Nephron (organoid): ENCODE results near the gene ARFGAP2.
A peak's percentile ranks its signal among the peaks of the same experiment; 100 is the strongest.
"Not testable (repeated sequence)": the region's sequence is repeated elsewhere in the genome, so short reads cannot be mapped to it uniquely, and the experiment has no call there.

ENCODE experiments used
- H3K27ac Mint-ChIP-seq, 3 experiments: 2 replicates each; pipeline ENCODE4 v1.8.0; 2020; ENCODE audit warnings: mixed read lengths in 3 of 3, mild to moderate bottlenecking in 2 of 3, moderate library complexity in 1 of 3
- H3K27me3 Mint-ChIP-seq: 2 replicates; pipeline ENCODE4 v1.8.0; 2021; ENCODE audit warnings: low read depth, mild to moderate bottlenecking, moderate library complexity, mixed read lengths
- H3K36me3 Mint-ChIP-seq: 2 replicates; pipeline ENCODE4 v1.8.0; 2020; ENCODE audit warnings: low read depth, mixed read lengths
- H3K4me1 Mint-ChIP-seq: 2 replicates; pipeline ENCODE4 v1.8.0; 2020; ENCODE audit warnings: mixed read lengths
- H3K4me3 Mint-ChIP-seq, 3 experiments: 2 replicates each; pipeline ENCODE4 v1.8.0; 2020; ENCODE audit warnings: mild to moderate bottlenecking in 3 of 3, mixed read lengths in 3 of 3, moderate library complexity in 2 of 3
- H3K9me3 Mint-ChIP-seq: 2 replicates; pipeline ENCODE4 v1.8.0; 2020; ENCODE audit warnings: mixed read lengths
- TF ChIP-seq, protein P1 (sequence below), 3 experiments: fragments of 200-600 bp; sonication (generic); IDR thresholded peaks; one replicate each; pipeline ENCODE4 v1.5.0; 2021; ENCODE audit warnings: antibody characterized with exemption in 3 of 3; ENCODE audit not compliant: unreplicated experiment in 3 of 3

The ARFGAP2 gene

DNA sequence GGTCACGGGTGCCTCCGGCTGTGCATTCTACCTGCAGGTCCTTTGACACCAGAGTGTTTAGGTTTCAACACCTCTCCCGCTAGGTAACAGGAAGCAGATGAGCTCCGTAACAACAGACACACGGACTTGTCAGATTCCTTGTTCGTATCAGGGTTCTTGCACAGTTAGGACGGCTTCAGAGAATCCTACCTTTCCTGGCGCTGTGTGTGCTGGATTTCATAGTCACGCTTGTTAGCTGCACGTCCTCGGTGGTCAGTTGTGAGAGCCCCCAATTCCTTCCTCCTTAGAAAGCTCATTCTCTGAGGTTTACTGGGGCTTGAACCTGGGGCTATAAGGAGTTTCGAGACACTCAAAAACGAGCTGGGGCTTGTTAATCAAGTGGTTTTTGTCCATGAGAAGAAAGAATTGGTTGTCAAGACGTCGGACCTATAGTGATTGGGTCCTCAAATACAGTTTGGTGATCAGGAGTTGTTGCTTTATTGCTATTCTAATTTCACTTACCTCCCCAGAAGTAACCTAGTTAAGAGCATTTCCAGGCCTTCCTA, 38.8 kb upstream of the ARFGAP2 start:
- Mint-ChIP-seq H3K27ac (peak overlapping the region; percentile 61 to 93 (median 91)), H3K36me3 (peaks cover 4% of the 10 kb centered on the region), H3K9me3 (no peaks in the 10 kb centered on the region), H3K27me3 (no peaks in the 10 kb centered on the region), H3K4me1 (peaks cover 29% of the 10 kb centered on the region), H3K4me3 (peak overlapping the region; percentile 84 to 89 (median 88))
- TF ChIP-seq, protein P1, sequence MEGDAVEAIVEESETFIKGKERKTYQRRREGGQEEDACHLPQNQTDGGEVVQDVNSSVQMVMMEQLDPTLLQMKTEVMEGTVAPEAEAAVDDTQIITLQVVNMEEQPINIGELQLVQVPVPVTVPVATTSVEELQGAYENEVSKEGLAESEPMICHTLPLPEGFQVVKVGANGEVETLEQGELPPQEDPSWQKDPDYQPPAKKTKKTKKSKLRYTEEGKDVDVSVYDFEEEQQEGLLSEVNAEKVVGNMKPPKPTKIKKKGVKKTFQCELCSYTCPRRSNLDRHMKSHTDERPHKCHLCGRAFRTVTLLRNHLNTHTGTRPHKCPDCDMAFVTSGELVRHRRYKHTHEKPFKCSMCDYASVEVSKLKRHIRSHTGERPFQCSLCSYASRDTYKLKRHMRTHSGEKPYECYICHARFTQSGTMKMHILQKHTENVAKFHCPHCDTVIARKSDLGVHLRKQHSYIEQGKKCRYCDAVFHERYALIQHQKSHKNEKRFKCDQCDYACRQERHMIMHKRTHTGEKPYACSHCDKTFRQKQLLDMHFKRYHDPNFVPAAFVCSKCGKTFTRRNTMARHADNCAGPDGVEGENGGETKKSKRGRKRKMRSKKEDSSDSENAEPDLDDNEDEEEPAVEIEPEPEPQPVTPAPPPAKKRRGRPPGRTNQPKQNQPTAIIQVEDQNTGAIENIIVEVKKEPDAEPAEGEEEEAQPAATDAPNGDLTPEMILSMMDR (IDR thresholded peaks at IDR 0.05; ENCODE audit: unreplicated experiment in 3 of 3), result no peak

DNA sequence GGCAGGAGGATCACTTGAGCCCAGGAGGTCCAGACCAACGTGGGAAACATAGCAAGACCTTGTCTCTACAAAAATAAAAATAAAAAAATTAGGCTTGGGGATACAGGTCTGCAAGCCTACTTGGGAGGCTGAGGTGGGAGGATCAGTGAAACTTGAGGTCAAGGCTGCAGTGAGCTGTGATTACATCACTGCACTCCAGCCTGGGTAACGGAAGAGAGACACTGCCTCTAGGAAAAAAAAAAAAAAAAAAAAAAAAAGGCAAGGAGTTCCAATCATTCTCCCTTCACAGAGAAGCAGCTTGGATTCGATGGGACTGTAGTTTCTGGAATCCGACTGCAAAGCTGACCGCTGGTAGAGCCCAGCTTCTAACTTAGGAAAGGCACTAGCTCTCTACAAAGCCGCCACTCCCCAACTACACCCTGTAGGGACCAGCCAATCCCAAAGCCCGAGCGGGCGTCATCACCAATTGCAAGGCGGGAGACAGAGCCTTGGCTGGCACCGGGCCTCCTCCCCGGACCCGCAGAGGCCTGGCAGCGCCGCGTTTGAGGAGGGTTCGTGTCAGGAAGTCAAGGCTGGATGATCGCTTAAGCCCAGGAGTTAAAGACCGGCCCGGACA, 37.4 kb upstream of the ARFGAP2 start:
- H3K4me1 Mint-ChIP-seq, result peaks cover 29% of the 10 kb centered on the region
- H3K27me3 Mint-ChIP-seq, result no peaks in the 10 kb centered on the region
- H3K36me3 Mint-ChIP-seq, result no peaks in the 10 kb centered on the region
- H3K9me3 Mint-ChIP-seq, result no peaks in the 10 kb centered on the region
- TF ChIP-seq, protein P1 (IDR thresholded peaks at IDR 0.05; ENCODE audit: unreplicated experiment in 3 of 3), result no peak
- H3K27ac Mint-ChIP-seq, result peak overlapping the region; percentile 63 to 91 (median 77)
- H3K4me3 Mint-ChIP-seq, result peak overlapping the region; percentile 84 to 85 (median 85)

DNA sequence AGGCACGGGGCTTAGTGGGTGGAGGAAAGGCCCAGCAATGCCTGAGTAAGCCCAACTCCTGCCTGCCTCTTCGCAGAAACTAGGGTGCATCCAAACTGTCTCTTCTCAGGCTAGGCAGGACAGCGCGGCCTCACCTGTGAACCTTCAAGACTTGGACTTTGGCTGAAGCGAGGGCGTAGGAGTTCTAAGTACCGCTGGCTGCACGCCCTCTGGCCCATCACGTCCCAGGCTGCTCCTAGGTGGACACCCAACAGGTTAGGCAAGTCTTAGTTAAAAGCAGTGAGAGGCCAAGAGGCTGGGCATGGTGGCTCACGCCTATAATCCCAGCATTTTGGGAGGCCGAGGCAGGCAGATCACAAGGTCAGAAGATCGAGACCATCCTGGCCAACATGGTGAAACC, 36.3 kb upstream of the ARFGAP2 start:
- Mint-ChIP-seq H3K4me1 (peaks cover 23% of the 10 kb centered on the region), H3K27me3 (no peaks in the 10 kb centered on the region), H3K4me3 (peak overlapping the region in 1 of 3 experiments; percentile 84), H3K9me3 (no peaks in the 10 kb centered on the region), H3K36me3 (no peaks in the 10 kb centered on the region), H3K27ac (no peak overlapping the region)
- TF ChIP-seq, protein P1 (IDR thresholded peaks at IDR 0.05; ENCODE audit: unreplicated experiment in 3 of 3), result no peak

DNA sequence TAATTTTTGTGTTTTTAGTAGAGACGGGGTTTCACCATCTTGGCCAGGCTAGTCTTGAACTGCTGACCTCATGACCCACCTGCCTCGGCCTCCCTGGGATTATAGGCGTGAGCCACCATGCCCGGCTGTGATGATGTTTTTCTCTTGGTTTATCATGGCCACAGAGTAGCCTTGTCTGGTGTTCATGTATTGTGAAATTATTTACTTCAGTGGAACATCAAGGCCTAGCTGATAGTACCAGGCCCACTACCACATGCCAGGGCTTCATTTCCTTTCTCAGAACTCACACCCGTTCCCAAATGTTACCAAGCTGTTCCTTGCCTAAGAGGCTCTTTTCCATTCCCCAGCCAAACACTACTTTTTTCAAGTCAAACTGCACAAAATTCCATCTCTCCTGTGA, 31.9 kb upstream of the ARFGAP2 start:
- Mint-ChIP-seq H3K4me1 (no peaks in the 10 kb centered on the region), H3K36me3 (no peaks in the 10 kb centered on the region), H3K27ac (no peak overlapping the region), H3K27me3 (no peaks in the 10 kb centered on the region), H3K4me3 (no peak overlapping the region), H3K9me3 (no peaks in the 10 kb centered on the region)
- TF ChIP-seq, protein P1 (IDR thresholded peaks at IDR 0.05; ENCODE audit: unreplicated experiment in 3 of 3), result no peak

DNA sequence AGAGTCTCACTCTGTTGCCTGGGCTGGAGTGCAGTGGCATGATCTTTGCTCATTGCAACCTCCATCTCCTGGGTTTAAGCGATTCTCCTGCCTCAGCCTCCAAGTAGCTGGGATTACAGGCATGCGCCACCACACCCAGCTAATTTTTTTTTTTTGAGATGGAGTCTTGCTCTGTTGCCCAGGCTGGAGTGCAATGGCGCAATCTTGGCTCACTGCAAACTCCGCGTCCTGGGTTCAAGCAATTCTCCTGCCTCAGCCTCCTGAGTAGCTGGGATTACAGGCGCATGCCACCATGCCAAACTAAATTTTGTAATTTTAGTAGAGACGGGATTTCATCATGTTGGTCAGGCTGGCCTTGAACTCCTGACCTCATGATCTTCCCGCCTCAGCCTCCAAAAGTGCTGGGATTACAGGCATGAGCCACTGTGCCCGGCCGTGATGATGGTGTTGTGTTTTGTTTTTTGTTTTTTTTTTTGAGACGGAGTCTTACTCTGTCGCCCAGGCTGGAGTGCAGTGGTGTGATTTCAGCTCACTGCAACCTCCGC, 31.4 kb upstream of the ARFGAP2 start:
- H3K4me3 Mint-ChIP-seq, H3K4me1 Mint-ChIP-seq, H3K27me3 Mint-ChIP-seq, H3K27ac Mint-ChIP-seq, H3K36me3 Mint-ChIP-seq, H3K9me3 Mint-ChIP-seq: not testable (repeated sequence)

DNA sequence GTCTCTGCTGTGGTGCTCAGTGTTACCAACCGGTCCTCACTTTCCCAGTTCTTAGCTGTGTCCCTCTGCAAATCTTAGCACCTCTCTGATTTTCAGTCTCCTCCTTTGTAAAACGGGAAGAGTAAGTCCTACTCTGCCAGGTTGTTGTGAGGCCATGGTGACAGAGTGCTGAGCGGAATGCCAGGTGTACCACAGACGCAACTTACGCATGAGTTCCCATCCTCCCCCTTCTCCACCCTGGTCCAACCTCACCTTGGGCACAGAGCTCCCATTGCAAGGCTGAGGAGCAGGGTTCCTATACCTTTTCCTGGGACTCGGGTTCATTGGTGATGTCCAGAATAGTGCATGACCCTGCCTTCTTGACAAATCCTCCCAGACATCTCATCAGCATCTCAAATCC, 30.8 kb upstream of the ARFGAP2 start:
- TF ChIP-seq, protein P1 (IDR thresholded peaks at IDR 0.05; ENCODE audit: unreplicated experiment in 3 of 3), result no peak
- no peak overlapping the region for H3K27ac Mint-ChIP-seq
- peaks cover 4% of the 10 kb centered on the region for H3K27me3 Mint-ChIP-seq
- H3K9me3 Mint-ChIP-seq, result no peaks in the 10 kb centered on the region
- H3K4me1 Mint-ChIP-seq, result no peaks in the 10 kb centered on the region
- H3K4me3 Mint-ChIP-seq, result no peak overlapping the region
- H3K36me3 Mint-ChIP-seq, result no peaks in the 10 kb centered on the region

DNA sequence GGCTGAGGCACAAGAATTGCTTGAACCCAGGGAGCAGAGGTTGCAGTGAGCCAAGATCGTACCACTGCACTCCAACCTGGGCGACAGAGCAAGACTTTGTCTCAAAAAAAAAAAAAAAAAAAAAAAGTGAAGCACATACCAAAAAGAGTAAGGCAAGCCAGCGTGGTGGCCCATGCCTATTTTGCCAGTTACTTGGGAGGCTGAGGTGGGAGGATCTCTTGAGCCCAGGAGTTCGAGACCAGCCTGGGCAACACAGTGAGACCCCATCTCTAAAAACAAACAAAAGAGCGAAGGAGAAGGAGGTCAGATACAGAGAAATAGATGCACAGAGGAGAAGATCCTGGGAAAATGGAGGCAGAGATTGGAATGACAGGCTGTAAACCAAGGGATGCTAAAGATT, 29.9 kb upstream of the ARFGAP2 start:
- H3K36me3 Mint-ChIP-seq, H3K27me3 Mint-ChIP-seq, H3K4me1 Mint-ChIP-seq, H3K9me3 Mint-ChIP-seq, H3K27ac Mint-ChIP-seq, H3K4me3 Mint-ChIP-seq: not testable (repeated sequence)
